HG03571 (cell line): ENCODE data around the gene ITPKB.

Experiments used
- ATAC-seq: cut with Tn5 transposase; IDR thresholded peaks from one replicate; pipeline ENCODE4 v1.9.1; 2021; ENCODE audit not compliant: unreplicated experiment

ITPKB gene

DNA sequence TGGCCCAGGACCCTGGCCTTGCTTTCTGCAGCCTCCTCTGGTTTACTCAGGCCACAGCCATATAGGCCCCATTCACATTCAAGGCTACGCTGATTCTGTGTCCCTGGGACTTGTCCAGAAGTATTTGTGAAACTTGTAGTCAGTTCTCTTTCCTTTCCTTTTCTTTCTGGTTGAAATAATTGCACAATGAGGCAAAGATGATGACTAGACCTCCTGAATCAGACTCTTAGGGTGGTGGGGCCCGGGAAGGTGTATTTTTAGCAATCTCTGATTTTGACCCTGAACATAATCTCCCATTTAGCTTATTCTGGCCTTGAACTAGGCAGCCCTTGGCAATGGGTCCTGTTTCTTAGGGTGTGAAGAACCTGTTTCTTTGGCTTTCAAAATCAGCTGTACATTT lies 150.6 kb downstream of the ITPKB start:
- ATAC-seq = no peak

DNA sequence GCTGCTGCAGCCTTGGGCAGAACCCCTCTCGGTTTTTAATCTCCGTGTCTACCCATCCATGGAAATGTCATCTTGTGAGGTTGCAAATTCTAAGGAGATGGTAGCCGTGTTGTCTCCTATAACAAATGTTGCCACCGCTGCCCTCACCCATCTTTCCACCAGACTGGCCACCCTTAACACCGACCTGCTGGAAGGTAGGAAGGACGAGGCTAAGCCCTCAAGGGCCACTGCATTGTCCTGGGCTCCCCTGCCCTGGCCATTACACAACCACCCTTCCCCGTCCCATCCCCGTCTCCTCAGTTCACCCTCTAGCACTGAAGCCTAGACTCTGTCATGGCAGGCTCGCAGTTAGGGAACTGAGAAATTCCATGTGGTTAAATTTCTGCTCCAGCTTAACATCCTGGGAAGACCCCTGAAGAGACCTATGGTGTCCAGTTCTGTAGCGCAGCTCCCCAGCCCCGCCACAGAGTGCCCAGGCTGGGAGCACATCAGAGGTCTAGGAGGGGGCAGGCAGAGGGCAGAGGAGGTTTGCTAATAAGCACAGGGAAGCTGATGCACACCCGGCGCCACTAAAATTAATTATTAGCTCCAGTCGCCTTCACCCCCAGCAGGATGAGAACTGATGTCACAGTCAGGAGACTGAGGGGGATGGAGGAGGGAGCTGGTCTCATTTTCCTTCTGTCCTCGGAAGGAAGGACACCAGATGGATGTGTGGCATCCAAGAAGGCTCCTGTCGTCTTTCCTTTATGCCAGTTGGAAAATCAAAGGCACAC lies 152.2 kb downstream of the ITPKB start:
- no peak for ATAC-seq

DNA sequence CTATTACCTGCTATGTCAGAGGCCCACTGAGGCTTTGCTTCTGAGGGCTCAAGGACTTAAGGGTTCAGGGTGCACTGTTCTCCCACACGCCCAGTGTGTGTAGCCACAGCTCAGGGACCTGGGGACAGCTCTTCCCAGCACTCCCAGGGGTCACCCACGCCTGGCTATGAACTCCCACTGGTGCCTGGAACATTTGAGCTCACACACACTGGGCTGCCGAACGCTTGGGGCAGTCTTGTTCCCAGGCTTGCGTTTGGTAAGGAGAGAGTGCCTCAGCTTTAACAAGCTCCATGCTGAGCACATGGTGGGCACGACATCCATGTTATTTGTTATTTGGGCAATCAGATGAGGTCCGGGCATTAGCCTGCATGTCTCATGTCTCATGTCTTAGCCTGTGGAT lies 153.0 kb downstream of the ITPKB start:
- ATAC-seq = no peak

DNA sequence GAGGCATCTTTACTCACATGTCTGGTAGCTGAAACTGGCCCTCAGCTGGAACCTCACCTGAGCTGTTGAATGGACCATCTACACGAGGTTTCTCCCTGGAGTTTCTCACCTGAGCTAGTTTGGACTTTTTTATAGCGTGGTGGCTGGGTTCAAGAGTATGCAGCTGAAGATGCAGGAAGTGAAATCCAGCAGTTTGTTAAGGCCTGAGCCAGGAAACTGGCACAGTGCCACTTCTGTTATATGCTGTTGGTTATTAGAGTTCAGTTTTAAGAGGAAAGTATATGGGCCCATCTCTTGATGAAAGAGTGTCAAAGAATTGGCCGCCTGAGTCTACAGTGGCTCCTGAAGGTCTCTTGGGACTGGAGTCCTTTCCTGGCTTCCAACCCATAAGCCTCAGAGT lies 154.9 kb downstream of the ITPKB start:
- ATAC-seq = no peak

DNA sequence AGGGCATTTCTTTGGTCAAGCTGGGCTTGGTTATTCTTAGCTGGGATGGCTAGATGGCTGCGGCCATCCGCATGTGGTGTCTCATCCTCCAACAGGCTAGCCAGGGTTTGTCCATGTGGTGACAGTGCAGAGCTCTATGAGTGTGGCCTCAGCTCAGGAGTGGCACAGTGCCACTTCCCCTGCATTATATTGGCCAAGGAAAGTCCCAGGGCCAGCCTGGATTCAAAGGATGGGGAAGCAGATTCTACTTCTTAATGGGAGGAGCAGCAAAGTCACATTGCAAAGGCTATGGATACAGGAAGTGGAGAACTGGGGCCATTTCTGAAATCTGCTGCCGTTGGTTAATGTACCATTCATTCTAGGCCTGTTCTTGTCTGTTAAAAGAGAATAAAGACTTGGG lies 156.1 kb downstream of the ITPKB start:
- ATAC-seq = no peak
